Activated T-cell treated with anti-CD3 and anti-CD28 coated beads, Interleukin-2, amount 50 U/mL, for 72 hours (primary cell): ENCODE measurements around the gene BASP1. TPM values are rescaled to one million over a fixed set of nuclear protein-coding genes. Genes with fewer than 3 reads are reported as not detected.
"Not testable (repeated sequence)": the region's sequence is repeated elsewhere in the genome, so short reads cannot be mapped to it uniquely, and the experiment has no call there.

Source experiments
- ATAC-seq, 2 donors: fragments of 150-1000 bp; cut with Tn5 transposase; replicated peaks in 1 of 2; 2 replicates each; pipeline ENCODE4 v1.10.0; 2021; ENCODE audit warnings: moderate library complexity in 2 of 2, mild to moderate bottlenecking in 1 of 2
- DNase-seq, 2 donors: peaks; one replicate each; pipeline ENCODE4 v3.0.0; 2021 to 2022; ENCODE audit warnings: mixed read lengths in 1 of 2
- H3K27ac Mint-ChIP-seq: one replicate; pipeline ENCODE4 v1.8.0; 2022; ENCODE audit warnings: mild to moderate bottlenecking, moderate library complexity, mixed read lengths
- H3K27me3 Mint-ChIP-seq: one replicate; pipeline ENCODE4 v1.8.0; 2022; ENCODE audit warnings: low read depth, mixed read lengths
- H3K36me3 Mint-ChIP-seq, 2 donors: one replicate each; pipeline ENCODE4 v1.8.0; 2022; ENCODE audit warnings: mixed read lengths in 2 of 2, mild to moderate bottlenecking in 1 of 2; ENCODE audit not compliant: insufficient read depth in 2 of 2
- H3K4me1 Mint-ChIP-seq: one replicate; pipeline ENCODE4 v1.8.0; 2022; ENCODE audit warnings: low read depth, mixed read lengths
- H3K4me3 Mint-ChIP-seq, 2 donors: one replicate each; pipeline ENCODE4 v1.8.0; 2022; ENCODE audit warnings: mild to moderate bottlenecking in 2 of 2, mixed read lengths in 2 of 2, moderate library complexity in 2 of 2
- H3K9me3 Mint-ChIP-seq, 2 donors: one replicate each; pipeline ENCODE4 v1.8.0; 2022; ENCODE audit warnings: mixed read lengths in 2 of 2
- total RNA-seq, 2 donors: library from RNA; stranded (reverse); gene quantifications; one replicate each; pipeline ENCODE4 v1.2.3, GENCODE V29; 2022

Gene BASP1
- total RNA-seq, 2 donors from 2014 or later = 1.2 to 1.8 TPM

- Mint-ChIP-seq H3K27ac (no peak overlapping the region), H3K4me1 (peaks cover 7% of the 10 kb centered on the region), H3K27me3 (peaks cover 5% of the 10 kb centered on the region), H3K4me3 (no peak overlapping the region), H3K9me3 (no peaks in the 10 kb centered on the region), H3K36me3 (no peaks in the 10 kb centered on the region)
- ATAC-seq (no peak), DNase-seq (no peak)
Observed at GRCh38 chr5:17230808-17231525, 13.5 kb downstream of the BASP1 start.

- peaks cover 5% of the 10 kb centered on the region for H3K27me3 Mint-ChIP-seq
- DNase-seq (no peak), ATAC-seq (no peak)
- peaks cover 7% of the 10 kb centered on the region for H3K4me1 Mint-ChIP-seq
- H3K27ac Mint-ChIP-seq = no peak overlapping the region
- no peaks in the 10 kb centered on the region for H3K9me3 Mint-ChIP-seq
- H3K4me3 Mint-ChIP-seq = no peak overlapping the region
- no peaks in the 10 kb centered on the region for H3K36me3 Mint-ChIP-seq
Observed at GRCh38 chr5:17232405-17232804, 15.0 kb downstream of the BASP1 start.

GRCh38 chr5:17233488-17233887 lies 16.1 kb downstream of the BASP1 start:
- peaks cover 7% of the 10 kb centered on the region for H3K4me1 Mint-ChIP-seq
- H3K9me3 Mint-ChIP-seq = no peaks in the 10 kb centered on the region
- H3K36me3 Mint-ChIP-seq = no peaks in the 10 kb centered on the region
- H3K27me3 Mint-ChIP-seq = peaks cover 5% of the 10 kb centered on the region
- peak in 1 of 2 donors; percentile 33 for ATAC-seq
- H3K27ac Mint-ChIP-seq = no peak overlapping the region
- no peak overlapping the region for H3K4me3 Mint-ChIP-seq
- DNase-seq = no peak

- Mint-ChIP-seq H3K4me1 (no peaks in the 10 kb centered on the region), H3K4me3 (no peak overlapping the region), H3K27ac (no peak overlapping the region), H3K27me3 (peaks cover 2% of the 10 kb centered on the region), H3K9me3 (no peaks in the 10 kb centered on the region), H3K36me3 (no peaks in the 10 kb centered on the region)
- no peak for DNase-seq
- no peak for ATAC-seq
Observed at GRCh38 chr5:17234374-17234773, 16.9 kb downstream of the BASP1 start.

- no peaks in the 10 kb centered on the region for H3K9me3 Mint-ChIP-seq
Observed at GRCh38 chr5:17235731-17236330, 18.4 kb downstream of the BASP1 start.

GRCh38 chr5:17238521-17239041 lies 21.1 kb downstream of the BASP1 start:
- Mint-ChIP-seq H3K27me3 (no peaks in the 10 kb centered on the region), H3K4me3 (no peak overlapping the region), H3K9me3 (no peaks in the 10 kb centered on the region), H3K27ac (no peak overlapping the region), H3K4me1 (no peaks in the 10 kb centered on the region), H3K36me3 (no peaks in the 10 kb centered on the region)
- no peak for DNase-seq
- no peak for ATAC-seq

More at GRCh38 chr5:17235731-17236330, 18.4 kb downstream of the BASP1 start:
- ATAC-seq (no peak), DNase-seq (no peak)
- H3K4me3 Mint-ChIP-seq = no peak overlapping the region
- no peak overlapping the region for H3K27ac Mint-ChIP-seq
- no peaks in the 10 kb centered on the region for H3K27me3 Mint-ChIP-seq
- H3K4me1 Mint-ChIP-seq = no peaks in the 10 kb centered on the region
- H3K36me3 Mint-ChIP-seq = no peaks in the 10 kb centered on the region

- no peaks in the 10 kb centered on the region for H3K36me3 Mint-ChIP-seq
Observed at GRCh38 chr5:17239953-17240352, 22.5 kb downstream of the BASP1 start.

GRCh38 chr5:17240487-17240886 lies 23.1 kb downstream of the BASP1 start:
- Mint-ChIP-seq H3K4me1 (no peaks in the 10 kb centered on the region), H3K36me3 (no peaks in the 10 kb centered on the region), H3K27ac (no peak overlapping the region), H3K9me3 (no peaks in the 10 kb centered on the region), H3K4me3 (no peak overlapping the region), H3K27me3 (no peaks in the 10 kb centered on the region)
- ATAC-seq = no peak
- DNase-seq = no peak

More at GRCh38 chr5:17239953-17240352, 22.5 kb downstream of the BASP1 start:
- no peaks in the 10 kb centered on the region for H3K9me3 Mint-ChIP-seq
- H3K27me3 Mint-ChIP-seq = no peaks in the 10 kb centered on the region
- H3K4me3 Mint-ChIP-seq = no peak overlapping the region
- no peak for ATAC-seq
- no peak overlapping the region for H3K27ac Mint-ChIP-seq
- H3K4me1 Mint-ChIP-seq = no peaks in the 10 kb centered on the region
- no peak for DNase-seq

GRCh38 chr5:17241635-17242034 lies 24.2 kb downstream of the BASP1 start:
- H3K4me1 Mint-ChIP-seq = no peaks in the 10 kb centered on the region
- no peak overlapping the region for H3K27ac Mint-ChIP-seq
- ATAC-seq = no peak

GRCh38 chr5:17243287-17244063 lies 26.0 kb downstream of the BASP1 start:
- H3K27ac Mint-ChIP-seq = no peak overlapping the region
- no peak for DNase-seq
- no peaks in the 10 kb centered on the region for H3K27me3 Mint-ChIP-seq
- H3K4me3 Mint-ChIP-seq = no peak overlapping the region
- H3K36me3 Mint-ChIP-seq = no peaks in the 10 kb centered on the region
- H3K9me3 Mint-ChIP-seq = no peaks in the 10 kb centered on the region
- no peaks in the 10 kb centered on the region for H3K4me1 Mint-ChIP-seq
- no peak for ATAC-seq

More at GRCh38 chr5:17241635-17242034, 24.2 kb downstream of the BASP1 start:
- DNase-seq = no peak
- Mint-ChIP-seq H3K4me3 (no peak overlapping the region), H3K9me3 (no peaks in the 10 kb centered on the region), H3K27me3 (no peaks in the 10 kb centered on the region), H3K36me3 (no peaks in the 10 kb centered on the region)

- no peaks in the 10 kb centered on the region for H3K27me3 Mint-ChIP-seq
- no peak for ATAC-seq
- no peak overlapping the region for H3K27ac Mint-ChIP-seq
- H3K4me1 Mint-ChIP-seq = no peaks in the 10 kb centered on the region
- peaks cover 0 to 2% of the 10 kb centered on the region in 2 donors for H3K9me3 Mint-ChIP-seq
- no peaks in the 10 kb centered on the region for H3K36me3 Mint-ChIP-seq
- no peak for DNase-seq
- H3K4me3 Mint-ChIP-seq = no peak overlapping the region
Observed at GRCh38 chr5:17249029-17249634, 31.7 kb downstream of the BASP1 start.

GRCh38 chr5:17249841-17250240 lies 32.4 kb downstream of the BASP1 start:
- H3K36me3 Mint-ChIP-seq, DNase-seq, H3K4me1 Mint-ChIP-seq, H3K4me3 Mint-ChIP-seq, H3K27ac Mint-ChIP-seq, H3K27me3 Mint-ChIP-seq, ATAC-seq, H3K9me3 Mint-ChIP-seq: not testable (repeated sequence)

GRCh38 chr5:17252543-17252942 lies 35.1 kb downstream of the BASP1 start:
- ATAC-seq (no peak), DNase-seq (no peak)
- Mint-ChIP-seq H3K27me3 (no peaks in the 10 kb centered on the region), H3K27ac (no peak overlapping the region), H3K9me3 (peaks cover 0 to 2% of the 10 kb centered on the region in 2 donors), H3K4me3 (no peak overlapping the region), H3K36me3 (no peaks in the 10 kb centered on the region), H3K4me1 (no peaks in the 10 kb centered on the region)
